Measurements from ENCODE around the gene KLHDC8A.

Gene KLHDC8A

DNA sequence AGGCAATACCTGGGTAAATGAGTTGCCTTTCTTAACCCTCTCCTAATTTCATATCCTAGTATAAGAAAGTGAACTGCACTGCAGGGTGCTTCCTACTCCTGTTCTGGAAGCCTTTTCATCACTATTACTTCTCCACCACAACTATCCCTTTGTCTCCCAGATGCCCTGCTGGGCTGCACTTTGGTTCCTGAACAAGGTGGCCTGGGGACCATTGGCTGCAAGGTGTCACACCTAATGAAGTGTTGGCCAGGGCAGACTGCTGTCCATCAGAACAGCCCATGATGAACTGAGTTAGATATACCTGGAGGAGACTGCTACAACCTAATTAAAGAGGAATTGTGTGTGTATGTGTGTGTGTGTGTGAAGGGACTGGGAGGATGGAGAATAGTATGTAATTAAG lies 1.9 kb upstream of the KLHDC8A start:
- TF ChIP-seq PAX5 (IDR thresholded peaks at IDR 0.05; ENCODE audit: insufficient read depth, low read length, severe bottlenecking) (no peak), SPI1 (IDR thresholded peaks at IDR 0.05; ENCODE audit: low read depth, low read length) (no peak)
- DNase-seq (ENCODE audit: insufficient read length, low spot score): no peak
- no peak for FAIRE-seq

DNA sequence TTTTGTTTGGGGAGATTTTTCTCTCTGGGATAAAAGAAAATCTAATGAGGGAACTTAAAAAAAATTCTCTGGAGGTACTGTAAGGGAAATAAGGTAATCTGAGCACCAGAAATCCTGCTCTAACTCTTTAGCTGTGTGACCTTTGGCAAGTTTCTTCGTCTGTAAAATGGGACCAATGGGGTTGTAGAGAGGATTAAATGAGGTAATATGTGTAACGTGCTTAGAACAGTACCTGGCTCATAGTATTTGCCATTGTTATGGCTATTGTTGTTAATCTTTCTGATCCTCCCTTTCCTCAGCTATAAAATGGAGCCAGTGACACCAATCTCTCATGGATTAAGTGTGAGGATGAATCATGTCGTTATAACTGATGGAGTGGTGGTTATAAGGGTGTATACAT lies 845 bp upstream of the KLHDC8A start:
- DNase-seq (ENCODE audit: insufficient read length, low spot score): no peak
- TF ChIP-seq POLR2A (IDR thresholded peaks at IDR 0.05; ENCODE audit: low read depth, low read length): no peak
- TF ChIP-seq TAF1 (IDR thresholded peaks at IDR 0.05; ENCODE audit: low read depth, low read length): no peak
- TF ChIP-seq PAX5 (IDR thresholded peaks at IDR 0.05; ENCODE audit: insufficient read depth, low read length, severe bottlenecking): no peak
- TF ChIP-seq POU2F2 (IDR thresholded peaks at IDR 0.05; ENCODE audit: low read depth, low read length): no peak
- no peak for FAIRE-seq

DNA sequence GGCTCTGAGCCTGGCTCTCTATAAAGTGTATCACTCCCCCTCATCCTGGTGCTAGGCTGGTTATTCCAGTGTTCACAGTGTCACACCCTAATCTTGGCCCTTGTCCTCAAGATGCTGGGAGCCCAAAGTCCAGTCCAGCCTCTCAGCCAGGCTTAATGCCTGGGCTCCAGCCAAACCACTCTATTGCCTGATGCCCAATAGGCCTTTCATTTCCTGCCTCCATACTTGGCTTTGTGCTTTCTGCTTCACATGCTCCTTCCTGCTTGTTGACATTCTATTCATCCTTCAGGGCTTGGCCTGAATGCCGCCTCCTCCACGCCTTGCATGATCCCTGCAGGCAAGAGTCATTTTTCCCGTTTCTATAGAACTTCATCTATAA lies 1.7 kb downstream of the KLHDC8A start:
- FAIRE-seq (no peak), DNase-seq (ENCODE audit: insufficient read length, low spot score) (no peak)
- TF ChIP-seq POLR2A (IDR thresholded peaks at IDR 0.05; ENCODE audit: low read depth, low read length): no peak
- TF ChIP-seq TAF1 (IDR thresholded peaks at IDR 0.05; ENCODE audit: low read depth, low read length): no peak
- TF ChIP-seq POU2F2 (IDR thresholded peaks at IDR 0.05; ENCODE audit: low read depth, low read length): no peak
- no peak for TF ChIP-seq PAX5 (IDR thresholded peaks at IDR 0.05; ENCODE audit: insufficient read depth, low read length, severe bottlenecking)
- no peak for TF ChIP-seq POLR2AphosphoS5 (IDR thresholded peaks at IDR 0.05; ENCODE audit: low read depth, low read length)
- no peak for TF ChIP-seq SPI1 (IDR thresholded peaks at IDR 0.05; ENCODE audit: low read depth, low read length)

GRCh38 chr1:205354259-205355074 lies 2.3 kb downstream of the KLHDC8A start:
- no peak for TF ChIP-seq PAX5 (IDR thresholded peaks at IDR 0.05; ENCODE audit: insufficient read depth, low read length, severe bottlenecking)
- no peak for DNase-seq (ENCODE audit: insufficient read length, low spot score)
- peak; percentile 77 for FAIRE-seq

DNA sequence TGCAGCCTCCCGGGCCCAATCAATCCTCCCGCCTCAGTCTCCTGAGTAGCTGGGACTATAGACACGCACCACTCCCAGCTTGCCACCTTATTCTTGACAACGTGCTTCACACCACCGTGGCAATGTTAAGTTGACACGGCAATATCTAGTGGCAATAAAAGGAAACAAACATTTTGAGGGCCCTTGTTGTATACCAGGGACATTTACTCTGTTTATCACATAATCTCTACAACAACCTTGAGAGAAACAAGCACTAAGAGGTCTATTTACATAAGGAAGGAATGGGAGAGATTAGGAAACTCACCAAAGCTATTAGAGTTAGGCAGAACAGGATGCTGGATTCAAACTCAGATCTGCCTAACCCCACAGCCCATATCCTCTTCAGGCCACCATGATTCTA lies 3.1 kb downstream of the KLHDC8A start:
- DNase-seq (ENCODE audit: insufficient read length, low spot score) (no peak), FAIRE-seq (no peak)
- TF ChIP-seq SPI1 (IDR thresholded peaks at IDR 0.05; ENCODE audit: low read depth, low read length) (no peak), POLR2AphosphoS5 (IDR thresholded peaks at IDR 0.05; ENCODE audit: low read depth, low read length) (no peak), TAF1 (IDR thresholded peaks at IDR 0.05; ENCODE audit: low read depth, low read length) (no peak), PAX5 (IDR thresholded peaks at IDR 0.05; ENCODE audit: insufficient read depth, low read length, severe bottlenecking) (no peak), POU2F2 (IDR thresholded peaks at IDR 0.05; ENCODE audit: low read depth, low read length) (no peak), POLR2A (IDR thresholded peaks at IDR 0.05; ENCODE audit: low read depth, low read length) (no peak)

DNA sequence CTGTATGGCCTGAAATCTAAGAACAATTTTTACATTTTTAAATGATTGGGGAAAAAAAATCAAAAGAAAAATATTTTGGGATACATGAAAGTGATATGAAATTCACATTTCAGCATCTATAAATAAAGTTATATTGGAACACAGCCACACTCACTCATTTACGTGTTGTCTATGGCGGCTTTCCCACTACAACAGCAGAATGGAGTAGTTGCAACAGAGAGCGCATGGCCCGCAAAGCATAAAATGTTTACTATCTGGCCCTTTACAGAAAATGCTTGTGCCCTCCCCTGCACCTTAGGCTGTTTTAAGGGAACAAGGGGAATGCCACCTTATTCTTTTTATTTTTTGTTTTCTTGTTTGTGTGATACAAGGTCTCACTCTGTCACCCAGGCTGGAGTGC lies 3.5 kb downstream of the KLHDC8A start:
- FAIRE-seq (no peak), DNase-seq (ENCODE audit: insufficient read length, low spot score) (no peak)
- TF ChIP-seq POU2F2 (IDR thresholded peaks at IDR 0.05; ENCODE audit: low read depth, low read length) (no peak), POLR2AphosphoS5 (IDR thresholded peaks at IDR 0.05; ENCODE audit: low read depth, low read length) (no peak), PAX5 (IDR thresholded peaks at IDR 0.05; ENCODE audit: insufficient read depth, low read length, severe bottlenecking) (no peak), SPI1 (IDR thresholded peaks at IDR 0.05; ENCODE audit: low read depth, low read length) (no peak), POLR2A (IDR thresholded peaks at IDR 0.05; ENCODE audit: low read depth, low read length) (no peak), TAF1 (IDR thresholded peaks at IDR 0.05; ENCODE audit: low read depth, low read length) (no peak)

- DNase-seq (ENCODE audit: insufficient read length, low spot score) (no peak), FAIRE-seq (no peak)
- no peak for TF ChIP-seq SPI1 (IDR thresholded peaks at IDR 0.05; ENCODE audit: low read depth, low read length)
Observed at GRCh38 chr1:205351984-205352713, 4.6 kb downstream of the KLHDC8A start.

DNA sequence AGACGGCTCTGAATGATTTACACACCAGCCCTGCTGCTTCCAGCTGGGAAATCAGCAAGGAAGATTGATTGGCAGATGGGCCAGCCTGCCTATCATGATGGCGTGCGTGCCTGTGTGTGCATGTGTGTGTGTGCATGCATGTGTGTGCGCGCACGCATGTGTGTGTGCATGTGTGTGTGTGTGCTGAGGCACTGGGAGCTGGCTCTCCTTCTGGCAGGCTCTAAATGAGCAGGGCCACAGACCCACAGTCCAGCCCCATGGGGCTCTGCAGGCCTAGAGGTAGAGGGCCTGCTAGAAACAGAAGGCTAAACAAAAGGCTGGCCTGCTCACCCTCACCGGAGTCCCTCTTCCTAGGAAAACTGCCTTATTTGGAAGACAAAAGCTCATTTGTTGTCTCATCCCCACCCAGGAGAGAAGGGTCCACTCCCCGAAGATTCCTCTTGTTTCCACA lies 6.0 kb downstream of the KLHDC8A start:
- FAIRE-seq: no peak
- DNase-seq (ENCODE audit: insufficient read length, low spot score): no peak
- TF ChIP-seq SPI1 (IDR thresholded peaks at IDR 0.05; ENCODE audit: low read depth, low read length) (no peak), PAX5 (IDR thresholded peaks at IDR 0.05; ENCODE audit: insufficient read depth, low read length, severe bottlenecking) (no peak), POLR2A (IDR thresholded peaks at IDR 0.05; ENCODE audit: low read depth, low read length) (no peak), POLR2AphosphoS5 (IDR thresholded peaks at IDR 0.05; ENCODE audit: low read depth, low read length) (no peak), TAF1 (IDR thresholded peaks at IDR 0.05; ENCODE audit: low read depth, low read length) (no peak), POU2F2 (IDR thresholded peaks at IDR 0.05; ENCODE audit: low read depth, low read length) (no peak)

DNA sequence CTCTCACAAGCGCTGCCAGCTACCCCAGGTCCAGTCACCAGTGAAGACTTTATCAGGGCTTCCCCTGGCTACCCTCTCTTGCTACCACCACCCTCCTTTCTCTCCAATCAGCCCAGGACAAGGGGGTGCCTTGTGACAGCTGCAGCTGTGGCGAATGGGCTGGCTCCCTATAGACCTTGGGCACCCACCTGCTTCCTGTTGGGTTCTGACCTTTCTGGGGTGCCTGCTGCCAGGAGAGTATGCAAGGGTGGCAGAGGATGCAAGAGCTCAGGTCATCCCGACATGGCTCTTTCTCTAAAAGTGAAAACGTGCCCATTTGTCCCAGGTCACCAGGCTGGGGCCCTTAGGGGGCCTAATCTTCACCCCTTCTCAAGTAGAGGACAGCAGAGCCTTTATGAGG lies 6.6 kb downstream of the KLHDC8A start:
- FAIRE-seq: no peak
- no peak for DNase-seq (ENCODE audit: insufficient read length, low spot score)
- TF ChIP-seq SPI1 (IDR thresholded peaks at IDR 0.05; ENCODE audit: low read depth, low read length) (no peak), POU2F2 (IDR thresholded peaks at IDR 0.05; ENCODE audit: low read depth, low read length) (no peak), POLR2AphosphoS5 (IDR thresholded peaks at IDR 0.05; ENCODE audit: low read depth, low read length) (no peak), TAF1 (IDR thresholded peaks at IDR 0.05; ENCODE audit: low read depth, low read length) (no peak), POLR2A (IDR thresholded peaks at IDR 0.05; ENCODE audit: low read depth, low read length) (no peak), PAX5 (IDR thresholded peaks at IDR 0.05; ENCODE audit: insufficient read depth, low read length, severe bottlenecking) (no peak)
